AG04449 (cell line): Measurements from ENCODE around the gene TMEM222.

Experiments used
- CTCF ChIA-PET: fragments of 350-600 bp; formaldehyde crosslinking; extraction: SDS; loops from one replicate; lab custom pipeline; 2021; ENCODE audit warnings: antibody characterized with exemption; lab: Yijun Ruan, JAX
- POLR2A ChIA-PET: fragments of 400-600, 350-600 bp; formaldehyde crosslinking; extraction: SDS; loops from one replicate; lab custom pipeline; 2020; ENCODE audit warnings: antibody characterized with exemption, inconsistent platforms; lab: Yijun Ruan, JAX
- DNase-seq: peaks from one replicate; pipeline ENCODE4 v3.0.0-alpha.2; 2010; ENCODE audit warnings: low read depth, low spot score
- H3K4me3 ChIP-seq: 2 replicates; pipeline ENCODE4 v1.5.1; 2011; ENCODE audit warnings: low read depth, mild to moderate bottlenecking, control low read depth, low read length
- CTCF ChIP-seq: IDR thresholded peaks from one replicate; pipeline ENCODE4 v1.5.1; 2011; ENCODE audit warnings: mild to moderate bottlenecking, moderate library complexity, low read length, control low read depth, inconsistent platforms; ENCODE audit not compliant: insufficient read depth; ENCODE audit errors: missing control alignments

TMEM222 gene

GRCh38 chr1:27379564-27380122 lies 57.7 kb downstream of the TMEM222 start:
- DNase-seq, result no peak
- ChIA-PET CTCF (interaction anchor here (0.6 to 15.9 kb wide), 6 partner anchors 7 to 129 kb away, joined by 3 to 442 read pairs (median 4); no protein-coding TSS in a partner anchor), POLR2A (no interaction called here)
- TF ChIP-seq CTCF, result no peak
- H3K4me3 ChIP-seq, result no peak overlapping the region

GRCh38 chr1:27380224-27380623 lies 58.3 kb downstream of the TMEM222 start:
- CTCF ChIA-PET, result interaction anchor here (0.6 to 15.9 kb wide), 4 partner anchors 15 to 128 kb away, joined by 3 to 442 read pairs (median 4); no protein-coding TSS in a partner anchor
- POLR2A ChIA-PET, result no interaction called here
- H3K4me3 ChIP-seq, result no peak overlapping the region
- no peak for DNase-seq
- no peak for TF ChIP-seq CTCF

- no peak for DNase-seq
- POLR2A ChIA-PET, result no interaction called here
- CTCF ChIA-PET, result interaction anchor here (0.7 to 15.9 kb wide), 8 partner anchors 10 to 82 kb away, joined by 3 to 442 read pairs (median 6); partner anchors contain the start of gene MAP3K6
- no peak for TF ChIP-seq CTCF
- no peak overlapping the region for H3K4me3 ChIP-seq
These were observed 59.1 kb downstream of the TMEM222 start for GRCh38 chr1:27380766-27381733.

GRCh38 chr1:27381969-27382762 lies 60.2 kb downstream of the TMEM222 start:
- no peak for DNase-seq
- TF ChIP-seq CTCF, result no peak
- ChIA-PET POLR2A (no interaction called here), CTCF (interaction anchor here (0.7 to 15.9 kb wide), 12 partner anchors 9 to 338 kb away, joined by 3 to 442 read pairs (median 6); partner anchors contain the start of gene MAP3K6)
- no peak overlapping the region for H3K4me3 ChIP-seq

- DNase-seq, result no peak
- TF ChIP-seq CTCF, result no peak
- CTCF ChIA-PET, result interaction anchor here (0.8 to 15.9 kb wide), 10 partner anchors 8 to 339 kb away, joined by 3 to 442 read pairs (median 4); partner anchors contain the start of gene MAP3K6
- POLR2A ChIA-PET, result no interaction called here
- H3K4me3 ChIP-seq, result no peak within 1 kb of the TSS
These were observed 61.2 kb downstream of the TMEM222 start, which contains the start of gene CD164L2 for GRCh38 chr1:27383039-27383605. TSS of gene CD164L2 (minus strand) at chr1:27383333. CDS start at chr1:27383239, 94 bp downstream.
